ENCODE data around the gene KCNN3. TPM values are rescaled to one million over a fixed set of nuclear protein-coding genes. Genes with fewer than 3 reads are reported as not detected.
A peak's percentile ranks its signal among the peaks of the same experiment; 100 is the strongest.

KCNN3 gene
- total RNA-seq, 1 experiment from 2014 or later = 1.3 TPM

DNA sequence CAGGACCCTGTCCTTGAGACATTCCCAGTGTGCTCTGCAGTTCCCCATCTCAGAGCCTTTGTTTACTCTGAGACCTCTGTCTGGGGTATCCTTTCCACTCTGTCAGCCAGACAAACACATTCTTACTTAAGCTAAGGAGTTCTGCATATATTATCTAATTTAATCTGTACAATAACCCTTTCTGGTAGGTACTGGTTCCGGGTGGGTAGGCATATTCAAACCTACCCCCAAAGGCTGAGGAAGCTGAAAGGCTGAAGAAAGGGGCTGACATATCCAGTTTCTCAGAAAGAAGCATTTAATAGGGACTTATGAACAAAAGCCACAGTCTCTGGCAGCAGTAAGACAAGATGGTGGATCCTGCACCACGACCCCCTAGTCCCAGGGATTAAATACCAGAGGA lies 53.1 kb downstream of the KCNN3 start:
- peak overlapping the region; percentile 55; the same call in 1 of the 2 replicates for H3K27ac Mint-ChIP-seq
- ChIA-PET POLR2A (no interaction called here), CTCF (no interaction called here)
- no peak overlapping the region for H3K4me3 Mint-ChIP-seq
- no peaks in the 10 kb centered on the region for H3K36me3 Mint-ChIP-seq
- ATAC-seq = no peak
- TF ChIP-seq, protein P1, sequence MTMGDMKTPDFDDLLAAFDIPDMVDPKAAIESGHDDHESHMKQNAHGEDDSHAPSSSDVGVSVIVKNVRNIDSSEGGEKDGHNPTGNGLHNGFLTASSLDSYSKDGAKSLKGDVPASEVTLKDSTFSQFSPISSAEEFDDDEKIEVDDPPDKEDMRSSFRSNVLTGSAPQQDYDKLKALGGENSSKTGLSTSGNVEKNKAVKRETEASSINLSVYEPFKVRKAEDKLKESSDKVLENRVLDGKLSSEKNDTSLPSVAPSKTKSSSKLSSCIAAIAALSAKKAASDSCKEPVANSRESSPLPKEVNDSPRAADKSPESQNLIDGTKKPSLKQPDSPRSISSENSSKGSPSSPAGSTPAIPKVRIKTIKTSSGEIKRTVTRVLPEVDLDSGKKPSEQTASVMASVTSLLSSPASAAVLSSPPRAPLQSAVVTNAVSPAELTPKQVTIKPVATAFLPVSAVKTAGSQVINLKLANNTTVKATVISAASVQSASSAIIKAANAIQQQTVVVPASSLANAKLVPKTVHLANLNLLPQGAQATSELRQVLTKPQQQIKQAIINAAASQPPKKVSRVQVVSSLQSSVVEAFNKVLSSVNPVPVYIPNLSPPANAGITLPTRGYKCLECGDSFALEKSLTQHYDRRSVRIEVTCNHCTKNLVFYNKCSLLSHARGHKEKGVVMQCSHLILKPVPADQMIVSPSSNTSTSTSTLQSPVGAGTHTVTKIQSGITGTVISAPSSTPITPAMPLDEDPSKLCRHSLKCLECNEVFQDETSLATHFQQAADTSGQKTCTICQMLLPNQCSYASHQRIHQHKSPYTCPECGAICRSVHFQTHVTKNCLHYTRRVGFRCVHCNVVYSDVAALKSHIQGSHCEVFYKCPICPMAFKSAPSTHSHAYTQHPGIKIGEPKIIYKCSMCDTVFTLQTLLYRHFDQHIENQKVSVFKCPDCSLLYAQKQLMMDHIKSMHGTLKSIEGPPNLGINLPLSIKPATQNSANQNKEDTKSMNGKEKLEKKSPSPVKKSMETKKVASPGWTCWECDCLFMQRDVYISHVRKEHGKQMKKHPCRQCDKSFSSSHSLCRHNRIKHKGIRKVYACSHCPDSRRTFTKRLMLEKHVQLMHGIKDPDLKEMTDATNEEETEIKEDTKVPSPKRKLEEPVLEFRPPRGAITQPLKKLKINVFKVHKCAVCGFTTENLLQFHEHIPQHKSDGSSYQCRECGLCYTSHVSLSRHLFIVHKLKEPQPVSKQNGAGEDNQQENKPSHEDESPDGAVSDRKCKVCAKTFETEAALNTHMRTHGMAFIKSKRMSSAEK (CRISPR knock-in tag; IDR thresholded peaks at IDR 0.05; ENCODE audit: borderline replicate concordance) = no peak
- TF ChIP-seq ARID4B (CRISPR knock-in tag; IDR thresholded peaks at IDR 0.05; ENCODE audit: borderline replicate concordance) (no peak), ZNF423 (CRISPR knock-in tag; IDR thresholded peaks at IDR 0.05) (no peak), ZNF425 (CRISPR knock-in tag; conservative IDR thresholded peaks at IDR 0.05) (no peak), TCF7 (CRISPR knock-in tag; IDR thresholded peaks at IDR 0.05; ENCODE audit: low read depth) (no peak), PRRX2 (CRISPR knock-in tag; IDR thresholded peaks at IDR 0.05) (no peak), USF1 (CRISPR knock-in tag; IDR thresholded peaks at IDR 0.05) (no peak), TEAD1 (CRISPR knock-in tag; IDR thresholded peaks at IDR 0.05) (no peak), KAT7 (CRISPR knock-in tag; IDR thresholded peaks at IDR 0.05; ENCODE audit: borderline replicate concordance) (no peak), NR1H2 (CRISPR knock-in tag; IDR thresholded peaks at IDR 0.05) (no peak), IRF2 (CRISPR knock-in tag; IDR thresholded peaks at IDR 0.05; ENCODE audit: borderline replicate concordance, low read depth) (no peak), NFE2L1 (CRISPR knock-in tag; IDR thresholded peaks at IDR 0.05) (no peak), MYBL2 (CRISPR knock-in tag; IDR thresholded peaks at IDR 0.05) (no peak), NR3C1 (CRISPR knock-in tag; conservative IDR thresholded peaks at IDR 0.05; ENCODE audit: low read depth) (no peak), RORB (CRISPR knock-in tag; IDR thresholded peaks at IDR 0.05) (no peak), ZNF219 (CRISPR knock-in tag; IDR thresholded peaks at IDR 0.05; ENCODE audit: borderline replicate concordance) (no peak), JAZF1 (CRISPR knock-in tag; IDR thresholded peaks at IDR 0.05) (no peak)
- TF ChIP-seq, protein P2, sequence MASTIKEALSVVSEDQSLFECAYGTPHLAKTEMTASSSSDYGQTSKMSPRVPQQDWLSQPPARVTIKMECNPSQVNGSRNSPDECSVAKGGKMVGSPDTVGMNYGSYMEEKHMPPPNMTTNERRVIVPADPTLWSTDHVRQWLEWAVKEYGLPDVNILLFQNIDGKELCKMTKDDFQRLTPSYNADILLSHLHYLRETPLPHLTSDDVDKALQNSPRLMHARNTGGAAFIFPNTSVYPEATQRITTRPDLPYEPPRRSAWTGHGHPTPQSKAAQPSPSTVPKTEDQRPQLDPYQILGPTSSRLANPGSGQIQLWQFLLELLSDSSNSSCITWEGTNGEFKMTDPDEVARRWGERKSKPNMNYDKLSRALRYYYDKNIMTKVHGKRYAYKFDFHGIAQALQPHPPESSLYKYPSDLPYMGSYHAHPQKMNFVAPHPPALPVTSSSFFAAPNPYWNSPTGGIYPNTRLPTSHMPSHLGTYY (CRISPR knock-in tag; IDR thresholded peaks at IDR 0.05) = no peak
- TF ChIP-seq, protein P3, sequence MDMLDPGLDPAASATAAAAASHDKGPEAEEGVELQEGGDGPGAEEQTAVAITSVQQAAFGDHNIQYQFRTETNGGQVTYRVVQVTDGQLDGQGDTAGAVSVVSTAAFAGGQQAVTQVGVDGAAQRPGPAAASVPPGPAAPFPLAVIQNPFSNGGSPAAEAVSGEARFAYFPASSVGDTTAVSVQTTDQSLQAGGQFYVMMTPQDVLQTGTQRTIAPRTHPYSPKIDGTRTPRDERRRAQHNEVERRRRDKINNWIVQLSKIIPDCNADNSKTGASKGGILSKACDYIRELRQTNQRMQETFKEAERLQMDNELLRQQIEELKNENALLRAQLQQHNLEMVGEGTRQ (CRISPR knock-in tag; IDR thresholded peaks at IDR 0.05) = no peak
- H3K27me3 Mint-ChIP-seq (ENCODE audit: low read depth) = no peaks in the 10 kb centered on the region
- H3K4me1 Mint-ChIP-seq = peaks cover 20% of the 10 kb centered on the region
- DNase-seq (ENCODE audit: low spot score) = no peak
- no peaks in the 10 kb centered on the region for H3K9me3 Mint-ChIP-seq

Measured in WTC11 (cell line).